Astrocyte (in vitro differentiated cells and primary cell): ENCODE data around the gene TMEM176B. TPM values are rescaled to one million over a fixed set of nuclear protein-coding genes. Genes with fewer than 3 reads are reported as not detected.

Experiments used
- DNase-seq: peaks from one replicate; pipeline ENCODE4 v3.0.0-alpha.2; 2010; ENCODE audit warnings: low read depth
- FAIRE-seq: peaks from 2 replicates; lab custom pipeline; 2011; peaks lifted over from hg19 to GRCh38; lab: Jason Lieb, UNC
- H2AFZ ChIP-seq: 2 replicates; pipeline ENCODE4 v1.6.0; 2012; ENCODE audit warnings: low read depth, low read length, inconsistent platforms
- H3K27ac ChIP-seq: 2 replicates; pipeline ENCODE4 v1.5.1; 2011; ENCODE audit warnings: low read depth, low read length, inconsistent platforms
- H3K27me3 ChIP-seq: 2 replicates; pipeline ENCODE4 v1.6.0; 2011; ENCODE audit warnings: low read length, inconsistent platforms; ENCODE audit not compliant: insufficient read depth
- H3K36me3 ChIP-seq: 2 replicates; pipeline ENCODE4 v1.5.1; 2011; ENCODE audit warnings: low read length, inconsistent platforms; ENCODE audit not compliant: insufficient read depth
- H3K4me1 ChIP-seq: 2 replicates; pipeline ENCODE4 v1.5.1; 2011; ENCODE audit warnings: low read length, inconsistent platforms; ENCODE audit not compliant: insufficient read depth
- H3K4me2 ChIP-seq: 2 replicates; pipeline ENCODE4 v1.6.0; 2012; ENCODE audit warnings: low read length, inconsistent platforms
- H3K4me3 ChIP-seq: 2 replicates; pipeline ENCODE4 v1.5.1; 2011; ENCODE audit warnings: low read depth, mild to moderate bottlenecking, low read length, inconsistent platforms; ENCODE audit not compliant: insufficient read depth
- H3K79me2 ChIP-seq: 2 replicates; pipeline ENCODE4 v1.6.0; 2012; ENCODE audit warnings: mild to moderate bottlenecking, low read length, inconsistent platforms; ENCODE audit not compliant: insufficient read depth
- H3K9ac ChIP-seq: 2 replicates; pipeline ENCODE4 v1.6.0; 2012; ENCODE audit warnings: mild to moderate bottlenecking, low read length, inconsistent platforms
- H3K9me3 ChIP-seq: 2 replicates; pipeline ENCODE4 v1.5.1; 2012; ENCODE audit warnings: low read depth, mild to moderate bottlenecking, low read length, inconsistent platforms; ENCODE audit not compliant: insufficient read depth
- H4K20me1 ChIP-seq: 2 replicates; pipeline ENCODE4 v1.6.0; 2012; ENCODE audit warnings: low read length, inconsistent platforms; ENCODE audit not compliant: insufficient read depth
- H3K27ac Mint-ChIP-seq: one replicate; pipeline ENCODE4 v1.8.0; 2021; ENCODE audit warnings: mild to moderate bottlenecking, mixed read lengths; ENCODE audit not compliant: unreplicated experiment
- H3K27me3 Mint-ChIP-seq: one replicate; pipeline ENCODE4 v1.8.0; 2021; ENCODE audit warnings: low read depth, mixed read lengths; ENCODE audit not compliant: unreplicated experiment
- H3K36me3 Mint-ChIP-seq: one replicate; pipeline ENCODE4 v1.8.0; 2021; ENCODE audit warnings: low read depth, mixed read lengths; ENCODE audit not compliant: unreplicated experiment
- H3K4me1 Mint-ChIP-seq: one replicate; pipeline ENCODE4 v1.8.0; 2021; ENCODE audit warnings: low read depth, mixed read lengths; ENCODE audit not compliant: unreplicated experiment
- H3K4me3 Mint-ChIP-seq: one replicate; pipeline ENCODE4 v1.8.0; 2021; ENCODE audit warnings: mild to moderate bottlenecking, moderate library complexity, mixed read lengths; ENCODE audit not compliant: unreplicated experiment
- H3K9me3 Mint-ChIP-seq: one replicate; pipeline ENCODE4 v1.8.0; 2021; ENCODE audit warnings: mild to moderate bottlenecking, mixed read lengths; ENCODE audit not compliant: unreplicated experiment
- CTCF ChIP-seq: IDR thresholded peaks from 2 replicates; pipeline ENCODE4 v1.5.1; 2011; ENCODE audit warnings: low read depth, mild to moderate bottlenecking, inconsistent platforms, low read length, moderate library complexity; ENCODE audit not compliant: insufficient read depth
- EZH2 ChIP-seq: IDR thresholded peaks from 2 replicates; pipeline ENCODE4 v1.6.1; 2012; ENCODE audit warnings: mild to moderate bottlenecking, low read length, inconsistent platforms; ENCODE audit not compliant: insufficient read depth
- total RNA-seq: library from RNA; stranded (reverse); gene quantifications from 2 replicates; pipeline ENCODE4 v1.2.1, GENCODE V29; 2021

TMEM176B gene
- total RNA-seq, 1 donor from 2014 or later: 0.32 TPM

DNA sequence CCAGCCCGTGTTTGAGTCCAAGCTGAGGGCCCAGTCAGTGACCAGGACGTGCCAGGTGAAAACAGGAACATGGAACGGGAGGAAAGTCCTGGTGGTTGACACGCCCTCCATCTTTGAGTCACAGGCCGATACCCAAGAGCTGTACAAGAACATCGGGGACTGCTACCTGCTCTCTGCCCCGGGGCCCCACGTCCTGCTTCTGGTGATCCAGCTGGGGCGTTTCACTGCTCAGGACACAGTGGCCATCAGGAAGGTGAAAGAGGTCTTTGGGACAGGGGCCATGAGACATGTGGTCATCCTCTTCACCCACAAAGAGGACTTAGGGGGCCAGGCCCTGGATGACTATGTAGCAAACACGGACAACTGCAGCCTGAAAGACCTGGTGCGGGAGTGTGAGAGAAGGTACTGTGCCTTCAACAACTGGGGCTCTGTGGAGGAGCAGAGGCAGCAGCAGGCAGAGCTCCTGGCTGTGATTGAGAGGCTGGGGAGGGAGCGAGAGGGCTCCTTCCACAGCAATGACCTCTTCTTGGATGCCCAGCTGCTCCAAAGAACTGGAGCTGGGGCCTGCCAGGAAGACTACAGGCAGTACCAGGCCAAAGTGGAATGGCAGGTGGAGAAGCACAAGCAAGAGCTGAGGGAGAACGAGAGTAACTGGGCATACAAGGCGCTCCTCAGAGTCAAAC, 57.7 kb downstream of the TMEM176B start:
- Mint-ChIP-seq H3K36me3 (peaks cover 1% of the 10 kb centered on the region), H3K9me3 (peaks cover 3% of the 10 kb centered on the region), H3K27ac (no peak overlapping the region), H3K4me3 (no peak overlapping the region), H3K27me3 (peaks cover 81% of the 10 kb centered on the region), H3K4me1 (no peaks in the 10 kb centered on the region)
- Histone ChIP-seq H3K79me2 (no peaks in the 10 kb centered on the region), H3K4me1 (no peaks in the 10 kb centered on the region), H3K36me3 (no peaks in the 10 kb centered on the region), H3K9ac (no peak overlapping the region), H3K27me3 (no peaks in the 10 kb centered on the region), H3K4me3 (no peak overlapping the region), H4K20me1 (no peaks in the 10 kb centered on the region), H3K27ac (no peak overlapping the region), H2AFZ (no peak overlapping the region), H3K4me2 (no peak overlapping the region), H3K9me3 (no peaks in the 10 kb centered on the region)
- DNase-seq (no peak), FAIRE-seq (no peak)
- TF ChIP-seq CTCF (no peak), EZH2 (no peak)

Other genes starting within 250 kb of the TMEM176B start
- not detected in 2 replicates for gene GIMAP4, start 233.0 kb downstream of the TMEM176B start, total RNA-seq
- gene GIMAP6, start 168.0 kb downstream of the TMEM176B start, total RNA-seq: not detected in 2 replicates
- gene GIMAP2, start 114.7 kb downstream of the TMEM176B start, total RNA-seq: not detected in 2 replicates
- gene GIMAP1, start 83.8 kb downstream of the TMEM176B start, total RNA-seq: not detected in 2 replicates
- 0.14 TPM in 1 of 2 replicates, not detected in the other for gene GIMAP5, start 62.9 kb downstream of the TMEM176B start, total RNA-seq
- 0.31 TPM in 1 of 2 replicates, not detected in the other for gene TMEM176A, start 405 bp upstream of the TMEM176B start, total RNA-seq
- gene AOC1, start 52.2 kb upstream of the TMEM176B start, total RNA-seq: not detected in 2 replicates
- gene KCNH2, start 178.0 kb upstream of the TMEM176B start, total RNA-seq: 4.5 and 4.6 TPM in 2 replicates
- 1.8 and 2.0 TPM in 2 replicates for gene NOS3, start 190.7 kb upstream of the TMEM176B start, total RNA-seq
- gene ATG9B, start 224.1 kb upstream of the TMEM176B start, total RNA-seq: 1.8 and 2.2 TPM in 2 replicates
- gene ABCB8, start 228.1 kb upstream of the TMEM176B start, total RNA-seq: 52.2 and 53.3 TPM in 2 replicates
- 3.9 and 5.9 TPM in 2 replicates for gene ASIC3, start 248.2 kb upstream of the TMEM176B start, total RNA-seq